ENCODE results near the gene BAIAP2. TPM values are rescaled to one million over a fixed set of nuclear protein-coding genes. Genes with fewer than 3 reads are reported as not detected.

Gene BAIAP2
- total and polyA plus RNA-seq, 2 donors (not counting 1 experiment from before 2014, with no cell fraction given): 1.3 to 12.0 TPM

DNA sequence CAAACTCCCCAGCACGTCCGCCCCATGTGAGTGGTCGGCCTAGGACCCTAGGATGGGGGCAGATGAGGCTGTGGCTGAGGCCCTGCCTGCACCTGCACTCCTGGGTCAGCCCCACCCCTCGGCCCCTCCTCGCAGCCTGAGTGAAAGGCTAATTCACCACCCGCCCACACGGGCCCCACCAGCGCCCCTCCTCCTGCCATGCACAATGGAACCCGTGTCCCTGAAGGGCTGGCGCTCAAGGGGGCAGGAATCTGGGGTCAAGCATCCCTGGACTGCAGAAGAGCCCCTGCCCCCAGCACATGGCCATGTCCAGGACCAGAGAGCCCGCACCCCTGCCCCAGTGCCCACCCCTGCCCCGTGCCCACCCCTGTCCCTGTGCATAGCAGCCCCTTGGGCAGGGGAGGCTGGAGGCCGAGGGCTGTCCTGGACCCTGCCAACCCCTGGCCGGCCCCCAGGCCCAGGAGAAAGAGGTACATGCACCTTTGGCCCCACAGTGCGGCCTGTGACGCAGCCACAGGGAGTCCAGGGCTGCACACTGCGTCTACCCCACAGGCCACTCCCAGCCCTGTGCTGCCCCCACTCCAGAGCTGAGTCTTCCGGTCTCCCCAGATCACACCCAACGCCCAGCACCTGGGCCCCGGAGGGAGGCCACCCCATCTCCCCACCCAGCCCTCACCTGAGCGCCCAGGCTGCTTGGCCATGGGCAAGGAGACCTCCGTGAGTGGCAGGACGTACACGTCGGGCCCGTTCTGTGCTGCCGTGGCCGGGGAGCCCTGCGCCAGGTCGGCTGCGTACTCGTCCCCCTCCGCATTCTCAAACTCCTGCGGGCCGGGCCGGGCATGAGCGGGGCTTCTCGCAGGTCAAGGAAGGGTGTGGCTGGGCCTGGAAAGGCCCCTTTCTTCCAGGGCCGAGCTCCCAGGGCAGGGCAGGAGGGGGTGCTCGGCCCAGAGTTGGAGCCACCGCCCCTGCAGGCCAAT lies 95.7 kb downstream of the BAIAP2 start:
- Mint-ChIP-seq H3K27me3 (no peaks in the 10 kb centered on the region), H3K27ac (no peak overlapping the region), H3K4me3 (no peak overlapping the region), H3K9me3 (ENCODE audit: insufficient read depth) (no peaks in the 10 kb centered on the region), H3K4me1 (no peaks in the 10 kb centered on the region)
- intact Hi-C loops (cut with micrococcal nuclease): no loop called here
- no peak for TF ChIP-seq EZH2 (IDR thresholded peaks at IDR 0.05; ENCODE audit: borderline replicate concordance, insufficient read depth, low read depth, low read length, poor library complexity, severe bottlenecking)
- TF ChIP-seq, protein P1, sequence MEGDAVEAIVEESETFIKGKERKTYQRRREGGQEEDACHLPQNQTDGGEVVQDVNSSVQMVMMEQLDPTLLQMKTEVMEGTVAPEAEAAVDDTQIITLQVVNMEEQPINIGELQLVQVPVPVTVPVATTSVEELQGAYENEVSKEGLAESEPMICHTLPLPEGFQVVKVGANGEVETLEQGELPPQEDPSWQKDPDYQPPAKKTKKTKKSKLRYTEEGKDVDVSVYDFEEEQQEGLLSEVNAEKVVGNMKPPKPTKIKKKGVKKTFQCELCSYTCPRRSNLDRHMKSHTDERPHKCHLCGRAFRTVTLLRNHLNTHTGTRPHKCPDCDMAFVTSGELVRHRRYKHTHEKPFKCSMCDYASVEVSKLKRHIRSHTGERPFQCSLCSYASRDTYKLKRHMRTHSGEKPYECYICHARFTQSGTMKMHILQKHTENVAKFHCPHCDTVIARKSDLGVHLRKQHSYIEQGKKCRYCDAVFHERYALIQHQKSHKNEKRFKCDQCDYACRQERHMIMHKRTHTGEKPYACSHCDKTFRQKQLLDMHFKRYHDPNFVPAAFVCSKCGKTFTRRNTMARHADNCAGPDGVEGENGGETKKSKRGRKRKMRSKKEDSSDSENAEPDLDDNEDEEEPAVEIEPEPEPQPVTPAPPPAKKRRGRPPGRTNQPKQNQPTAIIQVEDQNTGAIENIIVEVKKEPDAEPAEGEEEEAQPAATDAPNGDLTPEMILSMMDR (IDR thresholded peaks at IDR 0.05): no peak
- H3K4me2 ChIP-seq (replicated peaks; ENCODE audit: low read depth, low read length, poor library complexity, severe bottlenecking): no peak overlapping the region
- H3K4me3 ChIP-seq (ENCODE audit: control extremely low read depth in 1 of 5, extremely low read depth in 1 of 5, insufficient read depth in 1 of 5, low read depth in 2 of 5, low read length in 4 of 5): no peak overlapping the region
- H3K9ac ChIP-seq (ENCODE audit: low read length): no peak overlapping the region
- H3K79me2 ChIP-seq (ENCODE audit: control insufficient read depth, insufficient read depth, low read length): no peaks in the 10 kb centered on the region
- no peak for ATAC-seq (ENCODE audit: low read depth)
- no peak for DNase-seq
- no peaks in the 10 kb centered on the region for H3K4me1 ChIP-seq (ENCODE audit: control insufficient read depth in 2 of 2, insufficient read depth in 2 of 2, low read length in 2 of 2)
- H4K20me1 ChIP-seq (ENCODE audit: control insufficient read depth, insufficient read depth, low read length, poor library complexity, severe bottlenecking): no peaks in the 10 kb centered on the region
- H3K9me3 ChIP-seq (ENCODE audit: control extremely low read depth in 1 of 3, control insufficient read depth in 2 of 3, insufficient read depth in 1 of 3, low read length in 2 of 3): no peaks in the 10 kb centered on the region
- H2AFZ ChIP-seq (ENCODE audit: insufficient read depth, low read depth, low read length, poor library complexity, severe bottlenecking): no peak overlapping the region
- POLR2A ChIA-PET: no interaction called here
- H3K27me3 ChIP-seq (replicated peaks in 1 of 4; ENCODE audit: control extremely low read depth in 1 of 4, control insufficient read depth in 3 of 4, insufficient read depth in 4 of 4, low read length in 3 of 4): no peaks in the 10 kb centered on the region
- H3K27ac ChIP-seq (ENCODE audit: low read length in 2 of 2): no peak overlapping the region
- H3K36me3 ChIP-seq (replicated peaks in 1 of 2; ENCODE audit: control extremely low read depth in 1 of 2, control insufficient read depth in 1 of 2, extremely low read depth in 1 of 2, insufficient read depth in 2 of 2, low read length in 1 of 2): no peaks in the 10 kb centered on the region
- CTCF ChIA-PET: no interaction called here
- 90% methylated on average over 41 of the region's 41 CpGs for WGBS (ENCODE audit: insufficient coverage)

DNA sequence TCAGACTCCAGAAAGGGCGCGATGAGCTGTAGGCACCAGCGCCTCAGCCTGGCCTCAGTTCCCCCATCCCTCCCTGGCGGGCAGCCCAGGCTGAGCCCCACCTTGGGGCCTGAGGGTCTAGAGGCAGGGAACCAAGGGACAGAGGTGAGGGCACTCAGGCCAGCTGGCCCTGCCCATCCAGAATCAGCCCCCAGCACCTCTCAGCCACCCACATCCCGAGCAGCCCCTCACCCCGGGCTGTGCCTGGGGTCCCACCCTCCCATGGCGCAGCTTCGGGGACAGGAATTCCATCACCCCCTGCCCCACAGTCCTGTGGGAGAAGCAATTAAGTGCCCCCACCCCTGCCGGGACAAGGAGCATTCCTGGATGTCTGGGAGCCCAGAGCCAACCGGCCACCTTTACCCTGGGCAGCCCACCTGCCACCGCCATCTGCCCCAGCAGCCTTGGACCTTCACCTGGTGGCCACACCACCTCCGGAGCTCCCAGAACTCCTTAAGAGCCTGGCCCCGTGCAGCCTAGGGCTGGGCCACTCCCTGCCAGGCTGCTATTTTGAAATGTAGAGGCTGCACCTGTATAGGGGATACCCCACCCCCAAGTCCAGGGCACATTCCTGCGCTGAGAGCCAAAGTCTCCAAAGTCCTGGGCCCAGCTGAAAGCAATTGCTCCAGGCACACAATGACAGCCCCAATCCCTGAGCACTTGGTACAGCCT lies 96.7 kb downstream of the BAIAP2 start:
- no peaks in the 10 kb centered on the region for H3K27me3 Mint-ChIP-seq
- H3K27ac ChIP-seq (ENCODE audit: low read length in 2 of 2): no peak overlapping the region
- H3K27me3 ChIP-seq (replicated peaks in 1 of 4; ENCODE audit: control extremely low read depth in 1 of 4, control insufficient read depth in 3 of 4, insufficient read depth in 4 of 4, low read length in 3 of 4): no peaks in the 10 kb centered on the region
- no peaks in the 10 kb centered on the region for H4K20me1 ChIP-seq (ENCODE audit: control insufficient read depth, insufficient read depth, low read length, poor library complexity, severe bottlenecking)
- H3K27ac Mint-ChIP-seq: no peak overlapping the region
- TF ChIP-seq, protein P1 (IDR thresholded peaks at IDR 0.05): no peak
- TF ChIP-seq EZH2 (IDR thresholded peaks at IDR 0.05; ENCODE audit: borderline replicate concordance, insufficient read depth, low read depth, low read length, poor library complexity, severe bottlenecking): no peak
- H3K9ac ChIP-seq (ENCODE audit: low read length): no peak overlapping the region
- no peaks in the 10 kb centered on the region for H3K4me1 ChIP-seq (ENCODE audit: control insufficient read depth in 2 of 2, insufficient read depth in 2 of 2, low read length in 2 of 2)
- no peak overlapping the region for H3K4me3 ChIP-seq (ENCODE audit: control extremely low read depth in 1 of 5, extremely low read depth in 1 of 5, insufficient read depth in 1 of 5, low read depth in 2 of 5, low read length in 4 of 5)
- ChIA-PET CTCF (no interaction called here), POLR2A (no interaction called here)
- no peak overlapping the region for H3K4me2 ChIP-seq (replicated peaks; ENCODE audit: low read depth, low read length, poor library complexity, severe bottlenecking)
- H3K36me3 ChIP-seq (replicated peaks in 1 of 2; ENCODE audit: control extremely low read depth in 1 of 2, control insufficient read depth in 1 of 2, extremely low read depth in 1 of 2, insufficient read depth in 2 of 2, low read length in 1 of 2): no peaks in the 10 kb centered on the region
- no peaks in the 10 kb centered on the region for H3K79me2 ChIP-seq (ENCODE audit: control insufficient read depth, insufficient read depth, low read length)
- H2AFZ ChIP-seq (ENCODE audit: insufficient read depth, low read depth, low read length, poor library complexity, severe bottlenecking): no peak overlapping the region
- DNase-seq: no peak
- H3K9me3 Mint-ChIP-seq (ENCODE audit: insufficient read depth): no peaks in the 10 kb centered on the region
- intact Hi-C loops (cut with micrococcal nuclease): no loop called here
- no peak for ATAC-seq (ENCODE audit: low read depth)
- no peaks in the 10 kb centered on the region for H3K4me1 Mint-ChIP-seq
- H3K4me3 Mint-ChIP-seq: no peak overlapping the region
- 95% methylated on average over 14 of the region's 14 CpGs for WGBS (ENCODE audit: insufficient coverage)
- H3K9me3 ChIP-seq (ENCODE audit: control extremely low read depth in 1 of 3, control insufficient read depth in 2 of 3, insufficient read depth in 1 of 3, low read length in 2 of 3): no peaks in the 10 kb centered on the region
